GM04504 (cell line): ENCODE data around the gene ROBO3.

Source experiments
- DNase-seq: peaks from one replicate; pipeline ENCODE4 v3.0.0-alpha.2; 2012; ENCODE audit warnings: low read depth

ROBO3 gene

DNA sequence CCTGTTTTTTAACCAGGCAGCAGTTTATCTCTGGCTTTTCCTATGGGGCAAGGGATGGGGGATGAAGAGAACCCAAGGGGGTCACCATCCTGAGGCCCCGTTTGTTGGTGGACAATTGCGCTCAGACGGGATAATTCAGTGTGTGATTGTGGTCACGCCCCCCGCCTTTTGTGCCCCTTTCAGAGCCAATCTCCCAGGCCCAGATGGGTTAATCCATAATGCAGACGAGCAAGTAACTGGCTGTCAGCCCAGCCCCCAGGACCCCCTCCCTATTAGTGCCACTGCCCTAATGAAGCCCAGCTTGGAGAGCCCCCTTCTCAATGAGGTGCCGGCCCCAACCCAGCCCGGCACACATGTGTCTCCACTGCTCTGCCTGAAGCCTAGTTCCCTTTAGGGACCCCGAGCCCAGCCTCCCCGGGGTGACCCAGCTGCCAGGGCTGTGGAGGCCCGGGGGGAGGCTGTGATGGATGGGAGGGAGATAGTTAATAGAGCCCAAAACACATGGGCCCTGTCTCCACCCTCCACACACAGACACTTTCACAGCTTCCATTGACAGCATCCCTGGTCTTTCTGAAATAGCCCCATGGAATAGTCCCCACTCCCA lies 19.1 kb upstream of the ROBO3 start:
- DNase-seq, result no peak

- DNase-seq, result no peak
Observed at GRCh38 chr11:124859171-124859570, 6.1 kb upstream of the ROBO3 start.

GRCh38 chr11:124861670-124862069 lies 3.6 kb upstream of the ROBO3 start:
- DNase-seq, result no peak

DNA sequence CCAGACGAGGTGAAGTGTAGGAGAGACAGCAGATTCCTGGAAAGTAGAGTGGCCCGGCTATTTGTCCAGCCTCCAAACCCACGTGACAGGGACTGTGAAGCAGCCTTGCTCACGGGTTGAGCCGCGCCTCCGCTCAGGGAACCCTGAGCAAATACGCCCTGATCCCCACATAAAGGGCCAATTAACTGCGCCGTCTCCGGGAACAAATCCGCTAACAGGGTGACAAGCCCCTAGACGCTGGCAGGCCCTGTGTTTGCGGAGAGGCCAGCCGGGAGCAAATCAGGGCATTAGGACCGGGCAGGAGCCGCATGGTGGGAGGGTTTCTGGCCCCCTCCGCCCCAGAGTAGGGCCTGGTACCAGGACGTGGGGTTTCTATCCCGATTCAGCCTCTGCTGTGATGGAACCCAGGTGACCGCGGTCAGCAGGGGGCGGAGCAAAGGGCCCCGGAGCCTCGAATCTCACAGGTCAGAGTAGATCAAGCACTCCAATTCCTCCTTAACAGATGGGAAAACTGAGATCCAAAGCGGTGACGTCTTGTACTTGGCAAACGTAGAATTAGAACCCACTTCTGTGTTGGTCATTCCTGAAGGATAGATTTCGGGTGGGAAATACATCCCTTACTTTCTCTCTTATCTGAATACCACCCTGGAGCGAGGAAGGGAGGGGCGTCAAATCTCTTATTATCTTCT lies 2.0 kb upstream of the ROBO3 start:
- DNase-seq, result no peak

DNA sequence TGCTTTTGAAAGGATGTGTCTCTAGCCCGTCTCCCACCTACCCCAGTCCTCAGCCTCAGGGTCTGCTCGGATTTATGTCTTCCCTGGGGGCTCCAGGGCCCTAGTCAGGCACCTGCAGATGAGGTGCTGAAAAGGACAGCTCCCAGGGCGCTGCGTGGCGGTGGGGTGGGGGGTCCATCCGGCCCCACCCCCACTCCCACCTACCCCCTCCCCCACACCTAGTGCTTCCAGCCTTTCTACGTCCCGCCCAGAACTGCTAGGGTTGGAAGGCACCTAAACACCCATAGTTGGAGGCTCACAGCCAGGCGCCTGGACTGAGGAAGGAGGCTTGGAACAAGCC lies 1.4 kb upstream of the ROBO3 start:
- DNase-seq, result no peak

- no peak for DNase-seq
Observed at GRCh38 chr11:124864176-124864891, 898 bp upstream of the ROBO3 start.

DNA sequence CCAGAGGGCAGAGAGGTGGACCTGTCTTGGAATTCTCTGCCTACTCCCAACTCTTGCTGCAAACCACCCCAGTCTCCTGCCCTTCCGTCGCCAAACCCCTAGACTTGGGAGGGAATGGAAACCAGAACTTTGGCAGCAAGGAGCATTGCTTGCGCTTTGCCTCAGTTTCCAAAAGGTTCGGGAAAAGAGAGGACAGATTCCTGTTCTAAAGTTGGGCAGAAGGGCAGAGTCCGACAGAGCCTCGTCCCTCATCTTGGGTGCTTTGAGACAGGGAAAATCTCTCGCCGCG lies 396 bp upstream of the ROBO3 start:
- no peak for DNase-seq

DNA sequence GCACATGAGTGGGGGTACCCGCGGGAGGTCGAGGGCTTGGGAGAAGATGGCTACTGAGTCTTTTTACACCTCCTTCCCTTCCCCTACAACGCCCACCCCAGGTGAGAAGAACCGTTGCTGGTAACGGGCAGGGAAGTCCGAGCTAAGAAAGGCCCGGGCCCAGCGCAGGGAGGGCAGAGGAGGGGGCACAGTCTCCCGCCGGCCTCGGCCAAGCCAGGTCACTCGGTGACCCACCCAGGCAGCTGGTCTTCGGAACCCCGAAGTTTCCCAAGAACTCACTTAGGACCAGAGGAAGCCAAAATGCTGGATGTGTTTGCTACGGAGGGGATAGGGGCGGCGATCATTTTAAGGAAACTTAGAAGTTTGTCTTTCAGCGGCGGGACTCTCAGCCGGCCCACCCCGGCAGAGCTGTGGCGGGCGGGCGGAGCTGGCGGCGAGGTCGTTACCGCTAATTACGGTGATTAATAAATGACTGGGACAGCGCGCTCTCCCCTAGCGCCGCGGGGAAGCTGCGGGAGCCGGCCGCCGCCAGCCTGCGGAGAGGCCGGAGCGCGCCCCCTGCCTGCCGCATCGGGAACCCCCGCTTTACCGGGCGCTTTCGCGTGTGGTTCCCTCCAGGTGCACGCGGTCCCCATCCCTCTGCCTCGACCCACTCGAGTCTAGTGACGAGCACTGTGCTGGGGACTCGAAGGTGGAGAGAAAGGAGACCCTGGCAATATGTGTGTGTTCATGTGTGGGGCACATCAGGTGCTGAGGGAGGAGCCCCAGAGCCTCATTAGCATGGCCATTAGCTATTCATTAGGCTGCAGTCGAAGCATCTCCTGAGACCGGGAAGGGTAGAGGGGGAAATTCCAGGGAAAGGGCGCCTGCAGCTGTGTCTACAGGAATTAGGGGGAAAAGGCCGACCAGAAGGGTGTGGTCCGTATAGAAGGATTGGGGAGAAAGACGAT lies 945 bp downstream of the ROBO3 start:
- DNase-seq, result no peak

DNA sequence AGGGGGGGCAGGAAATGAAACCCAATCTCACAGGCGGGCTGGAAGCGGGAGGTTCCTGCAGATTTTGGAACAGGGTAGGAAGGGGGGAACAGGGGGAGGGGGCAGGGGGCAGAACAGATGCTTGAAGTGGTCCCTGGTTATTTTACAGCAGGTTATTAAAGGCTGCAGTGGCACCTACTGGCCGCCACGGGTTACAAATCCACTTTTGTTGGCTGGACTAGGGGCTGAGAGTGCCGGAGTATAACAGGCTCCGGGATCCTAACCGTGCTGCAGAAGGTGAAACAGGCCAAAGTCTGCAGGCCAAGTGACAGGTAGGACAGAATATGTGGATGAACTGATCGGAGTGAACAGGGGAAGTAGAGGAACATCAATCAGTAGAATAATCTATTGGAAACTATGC lies 2.5 kb downstream of the ROBO3 start:
- no peak for DNase-seq

- DNase-seq, result no peak
Observed at GRCh38 chr11:124868331-124869274, 3.4 kb downstream of the ROBO3 start.

DNA sequence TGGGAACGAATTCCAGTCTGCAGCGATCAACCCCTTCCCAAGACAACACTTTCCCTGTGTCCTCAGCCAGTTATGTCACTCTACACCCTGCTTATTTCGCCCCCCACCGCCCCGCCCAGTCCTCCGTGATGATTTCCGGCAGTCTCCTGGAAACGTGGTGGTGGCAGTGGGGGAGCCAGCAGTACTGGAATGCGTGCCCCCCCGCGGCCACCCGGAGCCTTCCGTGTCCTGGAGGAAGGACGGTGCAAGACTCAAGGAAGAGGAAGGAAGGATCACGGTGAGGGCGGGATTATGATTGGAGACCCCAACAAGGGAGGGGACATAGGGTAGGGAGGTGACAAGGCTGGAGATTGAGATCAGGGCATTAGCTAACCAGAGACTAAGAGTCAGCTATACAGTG lies 4.1 kb downstream of the ROBO3 start:
- no peak for DNase-seq

GRCh38 chr11:124869856-124870387 lies 4.7 kb downstream of the ROBO3 start:
- no peak for DNase-seq

DNA sequence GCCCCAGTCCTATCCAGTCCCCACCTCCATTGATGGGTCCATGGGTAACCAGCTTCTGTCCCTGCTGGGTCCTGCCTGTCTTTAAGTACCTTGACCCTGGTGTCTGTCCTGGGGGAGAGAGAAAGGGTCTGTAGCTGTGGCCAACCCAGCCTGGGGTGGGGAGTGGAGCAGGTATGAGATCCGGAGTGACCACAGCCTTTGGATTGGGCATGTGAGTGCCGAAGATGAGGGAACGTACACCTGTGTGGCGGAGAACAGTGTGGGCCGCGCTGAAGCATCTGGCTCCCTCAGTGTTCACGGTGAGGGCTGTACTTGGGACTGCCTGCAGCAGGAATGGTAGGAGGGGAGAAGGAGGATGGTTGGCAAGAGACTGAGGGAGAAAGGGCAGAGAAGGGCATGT lies 5.2 kb downstream of the ROBO3 start:
- no peak for DNase-seq

DNA sequence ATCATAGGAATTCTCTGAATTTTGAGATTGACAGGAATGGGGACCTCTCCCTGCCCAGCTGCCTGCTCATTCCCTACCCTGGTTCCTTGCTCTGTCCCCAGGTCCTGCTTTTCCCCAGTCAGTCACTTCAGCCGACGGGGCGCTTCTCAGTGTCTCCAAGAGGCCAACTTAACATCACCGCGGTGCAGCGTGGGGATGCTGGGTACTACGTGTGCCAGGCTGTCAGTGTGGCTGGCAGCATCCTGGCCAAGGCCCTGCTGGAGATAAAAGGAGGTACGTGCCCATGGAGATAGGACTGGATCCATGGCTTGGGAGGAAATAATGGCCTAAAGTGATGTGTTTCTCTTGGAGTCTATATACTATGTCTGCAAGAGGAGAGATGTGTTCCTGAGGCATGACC lies 7.0 kb downstream of the ROBO3 start:
- no peak for DNase-seq

- DNase-seq, result no peak
Observed at GRCh38 chr11:124872741-124873140, 7.5 kb downstream of the ROBO3 start.

GRCh38 chr11:124873951-124874350 lies 8.7 kb downstream of the ROBO3 start:
- DNase-seq, result no peak

DNA sequence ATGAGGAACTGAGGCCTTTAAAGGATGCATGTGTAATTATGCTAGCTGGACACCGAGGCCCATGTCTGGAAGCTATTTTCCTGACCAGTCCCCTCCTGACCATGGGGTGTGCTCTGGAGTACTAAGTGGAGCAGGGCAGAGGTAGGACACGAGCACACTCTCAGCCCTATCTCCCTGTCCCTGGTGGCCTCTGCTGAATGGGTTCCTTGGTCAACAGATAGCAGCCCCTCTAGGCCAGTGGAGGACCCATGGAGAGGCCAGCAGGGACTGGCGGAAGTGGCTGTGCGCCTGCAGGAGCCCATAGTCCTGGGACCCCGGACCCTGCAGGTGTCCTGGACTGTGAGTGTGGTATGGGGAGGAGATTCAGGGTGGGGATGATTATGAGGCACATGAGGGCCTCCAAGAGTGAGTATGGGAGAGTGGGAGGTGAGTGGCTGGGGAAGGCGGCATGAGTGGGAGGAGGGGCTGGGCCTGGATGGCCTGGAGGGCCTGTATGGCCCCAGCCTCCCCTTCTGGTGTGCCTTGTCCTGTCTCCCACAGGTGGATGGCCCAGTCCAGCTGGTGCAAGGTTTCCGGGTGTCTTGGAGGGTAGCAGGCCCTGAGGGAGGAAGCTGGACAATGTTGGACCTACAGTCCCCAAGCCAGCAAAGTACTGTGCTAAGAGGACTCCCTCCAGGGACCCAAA lies 9.5 kb downstream of the ROBO3 start:
- no peak for DNase-seq

GRCh38 chr11:124875401-124875800 lies 10.2 kb downstream of the ROBO3 start:
- DNase-seq, result no peak

GRCh38 chr11:124875943-124876817 lies 10.9 kb downstream of the ROBO3 start:
- peak; percentile 72 for DNase-seq
